Measurements from ENCODE around the gene WDR1.

The WDR1 gene

GRCh38 chr4:10034612-10035104 lies 81.9 kb downstream of the WDR1 start:
- DNase-seq: no peak

GRCh38 chr4:10034136-10034535 lies 82.5 kb downstream of the WDR1 start:
- no peak for DNase-seq

- no peak for DNase-seq
Observed at GRCh38 chr4:10033191-10033881, 83.3 kb downstream of the WDR1 start.

- no peak for DNase-seq
Observed at GRCh38 chr4:10032625-10033024, 84.0 kb downstream of the WDR1 start.

GRCh38 chr4:10031668-10032590 lies 84.7 kb downstream of the WDR1 start:
- DNase-seq: no peak

- no peak for DNase-seq
Observed at GRCh38 chr4:10030972-10031667, 85.5 kb downstream of the WDR1 start.

GRCh38 chr4:10029403-10029802 lies 87.2 kb downstream of the WDR1 start:
- DNase-seq: no peak

GRCh38 chr4:10028910-10029309 lies 87.7 kb downstream of the WDR1 start:
- DNase-seq: no peak

- no peak for DNase-seq
Observed at GRCh38 chr4:10026485-10026884, 90.1 kb downstream of the WDR1 start.

GRCh38 chr4:10025230-10025806 lies 91.3 kb downstream of the WDR1 start:
- DNase-seq: no peak
